ENCODE data around the gene FAAP24.
A peak's percentile ranks its signal among the peaks of the same experiment; 100 is the strongest.

Gene FAAP24

GRCh38 chr19:32971715-32972540 is at the start of gene FAAP24, which contains the start of gene CEP89:
Gene FAAP24 (plus strand): TSS chr19:32972242. CDS start chr19:32973197, 955 bp downstream.
Gene CEP89 (minus strand): TSS chr19:32971958. CDS start chr19:32971874, 84 bp downstream.
- peak; percentile 40 for TF ChIP-seq CTCF (IDR thresholded peaks at IDR 0.05)
- Histone ChIP-seq H3K36me3 (no peaks in the 10 kb centered on the region), H3K9me3 (no peaks in the 10 kb centered on the region), H3K4me1 (ENCODE audit: control insufficient read depth in 1 of 2, insufficient read depth in 1 of 2, low read depth in 1 of 2, low read length in 1 of 2) (peaks cover 12 to 22% of the 10 kb centered on the region in 2 experiments), H3K4me3 (ENCODE audit: low read depth in 1 of 2, low read length in 1 of 2) (peak within 1 kb of the TSS; percentile 93 to 94), H3K27me3 (no peaks in the 10 kb centered on the region), H3K27ac (peak within 1 kb of the TSS; percentile 80)

GRCh38 chr19:32924200-32924599 is 47.8 kb upstream of the FAAP24 start:
- no peaks in the 10 kb centered on the region for H3K27me3 ChIP-seq
- no peaks in the 10 kb centered on the region for H3K4me1 ChIP-seq (ENCODE audit: control insufficient read depth in 1 of 2, insufficient read depth in 1 of 2, low read depth in 1 of 2, low read length in 1 of 2)
- no peaks in the 10 kb centered on the region for H3K9me3 ChIP-seq
- no peak overlapping the region for H3K27ac ChIP-seq
- no peak for TF ChIP-seq CTCF (IDR thresholded peaks at IDR 0.05)
- H3K4me3 ChIP-seq (ENCODE audit: low read depth in 1 of 2, low read length in 1 of 2), result no peak overlapping the region
- H3K36me3 ChIP-seq, result peaks cover 33% of the 10 kb centered on the region

DNA sequence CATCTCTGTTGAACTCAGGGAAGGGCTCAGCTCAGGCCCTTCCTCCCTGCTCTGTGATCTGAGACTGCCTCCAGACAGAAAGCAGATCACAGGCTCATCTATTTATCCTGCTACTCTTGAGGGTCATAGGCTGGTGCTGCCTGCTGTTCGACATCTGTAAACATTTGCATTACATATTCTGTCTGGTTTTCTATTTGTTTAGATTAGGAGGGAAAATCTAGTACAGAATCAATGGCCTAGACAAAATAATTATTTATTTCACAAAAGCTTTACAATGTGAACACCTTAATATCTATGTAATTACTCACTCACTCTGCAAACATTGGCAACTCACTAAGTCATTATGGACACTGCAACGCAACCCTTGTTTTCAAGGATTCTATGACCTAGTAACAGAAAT is 43.2 kb upstream of the FAAP24 start:
- Histone ChIP-seq H3K4me3 (ENCODE audit: low read depth in 1 of 2, low read length in 1 of 2) (no peak overlapping the region), H3K9me3 (no peaks in the 10 kb centered on the region), H3K27ac (no peak overlapping the region), H3K36me3 (peaks cover 36% of the 10 kb centered on the region), H3K27me3 (no peaks in the 10 kb centered on the region), H3K4me1 (ENCODE audit: control insufficient read depth in 1 of 2, insufficient read depth in 1 of 2, low read depth in 1 of 2, low read length in 1 of 2) (no peaks in the 10 kb centered on the region)
- no peak for TF ChIP-seq CTCF (IDR thresholded peaks at IDR 0.05)

DNA sequence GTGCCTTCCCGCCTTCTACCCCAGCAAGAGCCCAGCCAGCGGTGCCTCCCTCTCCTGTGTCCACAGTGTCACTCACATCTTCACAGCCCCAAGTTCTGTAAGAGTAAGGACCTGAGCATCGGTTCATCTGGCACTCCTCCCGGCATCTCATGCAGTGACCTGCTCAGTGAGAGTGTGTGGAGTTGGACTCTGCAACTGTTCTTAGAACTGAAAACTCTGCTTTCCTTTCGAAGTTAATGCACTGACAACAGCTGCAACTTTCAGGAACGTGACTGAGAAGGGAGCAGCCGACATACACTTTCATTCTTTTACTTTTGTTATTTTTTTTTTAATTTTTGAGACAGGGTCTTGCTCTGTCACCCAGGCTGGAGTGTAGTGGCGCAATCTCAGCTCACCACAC is 41.5 kb upstream of the FAAP24 start:
- Histone ChIP-seq H3K9me3 (no peaks in the 10 kb centered on the region), H3K4me1 (ENCODE audit: control insufficient read depth in 1 of 2, insufficient read depth in 1 of 2, low read depth in 1 of 2, low read length in 1 of 2) (no peaks in the 10 kb centered on the region), H3K36me3 (peaks cover 32% of the 10 kb centered on the region), H3K27ac (no peak overlapping the region), H3K27me3 (no peaks in the 10 kb centered on the region), H3K4me3 (ENCODE audit: low read depth in 1 of 2, low read length in 1 of 2) (no peak overlapping the region)
- TF ChIP-seq CTCF (IDR thresholded peaks at IDR 0.05), result no peak

DNA sequence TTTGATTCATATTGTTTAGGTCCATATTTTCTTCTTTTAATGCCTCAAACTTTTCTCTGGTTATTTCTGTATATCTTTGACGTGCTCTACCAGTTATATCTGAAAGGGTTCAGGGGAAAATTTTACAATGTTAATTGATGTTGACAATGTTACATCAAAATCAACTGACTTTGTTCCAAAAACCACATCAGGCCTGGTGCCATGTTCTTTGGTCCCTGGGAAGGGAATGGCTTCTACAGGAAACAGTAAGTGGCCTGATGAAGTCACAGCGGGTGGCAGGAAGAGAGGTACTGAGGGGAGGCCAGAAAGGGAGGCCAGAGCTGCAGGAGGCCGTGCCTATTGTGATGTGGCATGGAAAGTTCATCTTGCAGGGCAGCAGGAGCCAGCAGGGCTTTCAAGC is 38.5 kb upstream of the FAAP24 start:
- Histone ChIP-seq H3K27me3 (no peaks in the 10 kb centered on the region), H3K9me3 (no peaks in the 10 kb centered on the region), H3K4me1 (ENCODE audit: control insufficient read depth in 1 of 2, insufficient read depth in 1 of 2, low read depth in 1 of 2, low read length in 1 of 2) (no peaks in the 10 kb centered on the region), H3K36me3 (peaks cover 49% of the 10 kb centered on the region), H3K4me3 (ENCODE audit: low read depth in 1 of 2, low read length in 1 of 2) (no peak overlapping the region), H3K27ac (no peak overlapping the region)
- TF ChIP-seq CTCF (IDR thresholded peaks at IDR 0.05), result no peak
